Type B pancreatic cell (in vitro differentiated cells): ENCODE measurements around the gene IFNL3. TPM values are rescaled to one million over a fixed set of nuclear protein-coding genes. Genes with fewer than 3 reads are reported as not detected.
"Not testable (repeated sequence)": the region's sequence is repeated elsewhere in the genome, so short reads cannot be mapped to it uniquely, and the experiment has no call there.

ENCODE experiments used
- DNase-seq: peaks from one replicate; pipeline ENCODE4 v3.0.0; 2021; ENCODE audit warnings: mixed read lengths; ENCODE audit not compliant: unreplicated experiment; ENCODE audit errors: extremely low spot score
- H3K27ac Mint-ChIP-seq: 2 replicates; pipeline ENCODE4 v1.8.0; 2021; ENCODE audit warnings: mild to moderate bottlenecking, mixed read lengths
- H3K27me3 Mint-ChIP-seq: 2 replicates; pipeline ENCODE4 v1.8.0; 2021; ENCODE audit warnings: mixed read lengths
- H3K36me3 Mint-ChIP-seq: 2 replicates; pipeline ENCODE4 v1.8.0; 2021; ENCODE audit warnings: mixed read lengths
- H3K4me1 Mint-ChIP-seq: one replicate; pipeline ENCODE4 v1.8.0; 2021; ENCODE audit warnings: mixed read lengths; ENCODE audit not compliant: unreplicated experiment
- H3K4me3 Mint-ChIP-seq: 2 replicates; pipeline ENCODE4 v1.8.0; 2021; ENCODE audit warnings: mild to moderate bottlenecking, mixed read lengths
- H3K9me3 Mint-ChIP-seq: 2 replicates; pipeline ENCODE4 v1.8.0; 2021; ENCODE audit warnings: mixed read lengths
- total RNA-seq: library from RNA; stranded (reverse); gene quantifications from 2 replicates; pipeline ENCODE4 v1.2.1, GENCODE V29; 2021; ENCODE audit warnings: low replicate concordance
- TF ChIP-seq, protein P1 (sequence below): fragments of 200-600 bp; sonication (generic); conservative IDR thresholded peaks from 2 replicates; pipeline ENCODE4 v1.5.0; 2021; ENCODE audit warnings: antibody characterized with exemption, mild to moderate bottlenecking

The IFNL3 gene
- total RNA-seq, 1 donor from 2014 or later, result not detected

DNA sequence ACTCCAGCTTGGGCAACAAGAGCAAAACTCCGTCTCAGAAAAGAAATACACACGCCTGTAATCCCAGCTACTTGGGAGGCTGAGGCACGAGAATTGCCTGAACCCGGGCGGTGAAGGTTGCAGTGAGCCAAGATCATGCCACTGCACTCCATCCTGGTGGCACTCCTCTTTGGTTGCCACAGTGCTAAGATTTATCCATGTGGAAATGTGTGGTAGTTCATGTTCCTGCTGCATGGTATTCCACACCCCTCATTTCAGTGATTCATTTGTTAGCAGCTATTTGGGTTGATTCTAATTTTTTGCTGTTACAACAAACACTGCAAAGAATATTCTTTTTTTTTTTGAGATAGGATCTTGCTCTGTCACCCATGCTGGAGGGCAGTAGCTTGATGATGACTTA is 12.1 kb downstream of the IFNL3 start:
- TF ChIP-seq, protein P1, sequence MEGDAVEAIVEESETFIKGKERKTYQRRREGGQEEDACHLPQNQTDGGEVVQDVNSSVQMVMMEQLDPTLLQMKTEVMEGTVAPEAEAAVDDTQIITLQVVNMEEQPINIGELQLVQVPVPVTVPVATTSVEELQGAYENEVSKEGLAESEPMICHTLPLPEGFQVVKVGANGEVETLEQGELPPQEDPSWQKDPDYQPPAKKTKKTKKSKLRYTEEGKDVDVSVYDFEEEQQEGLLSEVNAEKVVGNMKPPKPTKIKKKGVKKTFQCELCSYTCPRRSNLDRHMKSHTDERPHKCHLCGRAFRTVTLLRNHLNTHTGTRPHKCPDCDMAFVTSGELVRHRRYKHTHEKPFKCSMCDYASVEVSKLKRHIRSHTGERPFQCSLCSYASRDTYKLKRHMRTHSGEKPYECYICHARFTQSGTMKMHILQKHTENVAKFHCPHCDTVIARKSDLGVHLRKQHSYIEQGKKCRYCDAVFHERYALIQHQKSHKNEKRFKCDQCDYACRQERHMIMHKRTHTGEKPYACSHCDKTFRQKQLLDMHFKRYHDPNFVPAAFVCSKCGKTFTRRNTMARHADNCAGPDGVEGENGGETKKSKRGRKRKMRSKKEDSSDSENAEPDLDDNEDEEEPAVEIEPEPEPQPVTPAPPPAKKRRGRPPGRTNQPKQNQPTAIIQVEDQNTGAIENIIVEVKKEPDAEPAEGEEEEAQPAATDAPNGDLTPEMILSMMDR, result no peak
- Mint-ChIP-seq H3K27me3 (peaks cover 32% of the 10 kb centered on the region), H3K36me3 (no peaks in the 10 kb centered on the region), H3K27ac (no peak overlapping the region), H3K9me3 (no peaks in the 10 kb centered on the region), H3K4me3 (no peak overlapping the region), H3K4me1 (peaks cover 2% of the 10 kb centered on the region)
- DNase-seq, result no peak

DNA sequence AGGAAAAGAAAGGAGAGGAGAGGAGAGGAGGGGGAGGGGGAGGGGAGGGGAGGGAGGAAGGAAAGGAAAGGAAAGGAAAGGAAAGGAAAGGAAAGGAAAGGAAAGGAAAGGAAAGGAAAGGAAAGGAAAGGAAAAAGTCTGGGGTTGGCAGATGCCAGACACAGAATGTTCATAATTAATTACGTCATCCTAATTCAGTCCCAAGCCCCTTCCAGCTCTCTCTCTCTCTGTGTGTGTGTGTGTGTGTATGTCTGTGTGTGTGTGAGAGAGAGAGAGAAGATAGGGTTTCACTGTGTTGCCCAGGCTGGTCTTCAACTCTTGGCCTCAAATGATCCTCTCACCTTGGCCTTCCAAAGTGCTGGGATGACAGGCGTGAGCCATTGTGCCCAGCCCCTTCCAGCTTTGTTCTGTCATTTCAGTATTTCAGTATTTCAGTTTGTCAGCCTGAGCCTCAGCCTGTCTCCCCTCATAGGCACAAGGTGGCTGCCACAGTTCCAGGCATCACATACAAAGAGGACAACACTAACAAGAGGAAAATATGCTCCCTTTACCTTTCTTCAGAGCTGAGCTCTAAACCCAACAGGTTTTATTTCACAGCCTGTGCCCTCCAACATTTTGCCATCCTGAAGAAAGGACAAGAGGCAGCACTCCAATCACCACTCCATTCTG is 14.6 kb downstream of the IFNL3 start:
- TF ChIP-seq, protein P1, result no peak
- no peak for DNase-seq
- peaks cover 43% of the 10 kb centered on the region for H3K27me3 Mint-ChIP-seq
- no peak overlapping the region for H3K4me3 Mint-ChIP-seq
- no peaks in the 10 kb centered on the region for H3K4me1 Mint-ChIP-seq
- no peak overlapping the region for H3K27ac Mint-ChIP-seq
- no peaks in the 10 kb centered on the region for H3K36me3 Mint-ChIP-seq
- H3K9me3 Mint-ChIP-seq, result no peaks in the 10 kb centered on the region

DNA sequence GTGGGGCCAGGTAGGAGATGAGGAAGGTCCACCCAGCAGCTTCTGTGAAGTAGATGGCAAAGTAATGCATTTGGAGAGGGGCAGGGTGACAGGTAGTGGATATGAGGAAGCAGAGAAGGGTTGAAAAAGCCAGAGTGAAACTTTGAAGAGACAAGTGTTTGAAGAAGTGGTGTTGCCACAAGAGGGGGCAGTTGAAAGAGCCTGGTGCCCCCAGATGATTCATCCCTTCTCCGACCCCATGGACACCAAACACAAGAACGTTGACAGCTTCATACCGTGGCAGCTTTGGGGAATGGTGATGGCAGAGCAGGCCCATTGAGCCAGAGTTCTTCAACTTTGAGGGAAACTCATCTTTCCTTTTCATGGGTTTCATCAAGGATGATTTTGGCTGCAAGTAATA is 19.9 kb downstream of the IFNL3 start:
- Mint-ChIP-seq H3K9me3 (no peaks in the 10 kb centered on the region), H3K27me3 (peaks cover 56% of the 10 kb centered on the region), H3K4me3 (no peak overlapping the region), H3K4me1 (no peaks in the 10 kb centered on the region), H3K36me3 (no peaks in the 10 kb centered on the region), H3K27ac (no peak overlapping the region)
- no peak for DNase-seq
- TF ChIP-seq, protein P1, result no peak

DNA sequence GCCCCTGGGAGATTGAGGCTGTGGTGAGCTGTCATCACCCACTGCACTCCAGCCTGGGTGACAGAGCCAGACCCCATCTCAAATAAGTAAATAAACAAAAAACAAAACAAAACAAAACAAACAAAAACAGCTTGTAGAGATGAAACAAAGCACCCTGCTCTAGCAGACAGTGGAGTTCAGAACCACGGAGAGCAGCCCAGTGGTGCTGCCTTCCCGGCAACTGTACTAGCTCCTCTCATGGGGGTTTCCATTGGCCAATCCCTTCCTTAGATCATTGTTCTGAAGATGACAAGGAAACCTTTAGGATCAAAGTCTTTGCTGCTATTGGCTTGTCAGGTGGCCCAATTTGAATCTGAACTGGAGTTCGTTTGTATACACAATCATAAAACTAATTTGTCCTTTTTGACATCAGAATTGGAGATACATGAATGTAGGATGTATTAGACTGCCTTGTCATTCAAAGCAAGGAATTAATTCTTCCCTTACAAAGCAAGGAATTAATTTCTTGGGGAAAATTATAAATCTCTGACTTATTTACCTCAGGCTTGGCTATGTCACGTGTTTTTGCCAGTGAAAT is 21.0 kb downstream of the IFNL3 start:
- Mint-ChIP-seq H3K36me3 (no peaks in the 10 kb centered on the region), H3K27ac (no peak overlapping the region), H3K4me1 (no peaks in the 10 kb centered on the region), H3K4me3 (no peak overlapping the region), H3K27me3 (peaks cover 61% of the 10 kb centered on the region), H3K9me3 (no peaks in the 10 kb centered on the region)
- TF ChIP-seq, protein P1, result no peak
- DNase-seq, result no peak

DNA sequence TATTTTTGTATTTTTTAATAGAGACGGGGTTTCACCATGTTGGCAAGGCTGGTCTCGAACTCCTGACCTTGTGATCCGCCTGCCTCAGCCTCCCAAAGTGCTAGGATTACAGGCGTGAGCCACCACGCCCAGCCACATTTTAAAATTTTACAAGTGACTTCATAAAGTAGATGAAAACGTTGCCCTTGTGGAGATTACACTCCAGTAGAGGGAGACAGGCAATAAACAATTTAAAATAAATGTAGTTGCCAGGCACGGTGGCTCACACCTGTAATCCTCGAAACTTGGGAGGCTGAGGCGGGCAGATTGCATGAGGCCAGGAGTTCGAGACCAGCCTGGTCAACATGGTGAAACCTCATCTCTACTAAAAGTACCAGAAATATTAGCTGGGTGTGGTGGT is 25.7 kb downstream of the IFNL3 start:
- H3K27ac Mint-ChIP-seq, H3K36me3 Mint-ChIP-seq, DNase-seq, H3K4me1 Mint-ChIP-seq, H3K4me3 Mint-ChIP-seq, H3K9me3 Mint-ChIP-seq: not testable (repeated sequence)
- peaks cover 45% of the 10 kb centered on the region for H3K27me3 Mint-ChIP-seq

DNA sequence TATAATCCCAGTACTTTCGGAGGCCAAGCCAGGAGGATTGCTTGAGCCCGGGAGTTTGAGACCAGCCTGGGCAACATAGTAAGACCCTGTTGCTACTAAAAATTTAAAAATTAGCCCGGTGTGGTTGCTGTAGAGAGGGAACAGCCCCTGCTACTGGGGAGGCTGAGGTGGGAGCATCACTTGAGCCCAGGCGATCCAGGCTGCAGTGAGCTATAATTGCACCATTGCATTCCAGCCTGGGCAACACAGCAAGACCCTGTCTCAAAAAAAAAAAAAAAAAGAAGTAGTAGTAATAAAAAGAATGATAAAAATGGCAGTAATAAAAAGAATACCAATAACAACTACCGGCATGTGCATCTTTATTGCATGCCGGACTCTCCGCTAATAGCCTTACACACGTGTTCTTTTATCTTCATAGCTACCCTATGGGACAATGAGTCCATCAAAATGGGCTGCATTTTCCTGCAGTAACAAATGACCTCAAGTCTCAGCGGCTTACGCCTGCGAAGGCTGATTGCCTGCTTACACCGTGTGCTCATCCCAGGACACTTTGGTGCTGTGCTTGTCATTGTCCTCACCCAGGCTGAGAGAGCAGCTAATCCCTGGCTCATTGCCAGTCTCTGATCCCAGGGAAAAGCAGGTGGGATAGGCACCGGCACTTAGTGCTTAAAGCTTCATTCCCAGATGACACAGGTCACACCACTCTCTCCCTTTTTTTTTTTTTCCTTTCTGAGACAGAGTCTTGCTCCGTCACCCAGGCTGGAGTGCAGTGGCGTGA is 26.4 kb downstream of the IFNL3 start:
- Mint-ChIP-seq H3K9me3 (peaks cover 6% of the 10 kb centered on the region), H3K27me3 (peaks cover 40% of the 10 kb centered on the region), H3K4me3 (no peak overlapping the region), H3K27ac (no peak overlapping the region), H3K4me1 (no peaks in the 10 kb centered on the region), H3K36me3 (no peaks in the 10 kb centered on the region)
- TF ChIP-seq, protein P1, result no peak
- no peak for DNase-seq
